ENCODE data around the gene RBM46.

GRCh38 chr4:154736770-154737169, 44.3 kb upstream of the RBM46 start:
- no peak for TF ChIP-seq POLR2A (IDR thresholded peaks at IDR 0.05)
- no peak for TF ChIP-seq CTCF (IDR thresholded peaks at IDR 0.05)
- TF ChIP-seq EP300 (IDR thresholded peaks at IDR 0.05), result no peak
